Upper lobe of right lung (tissue), 1 donor: Measurements from ENCODE around the gene CASKIN2. TPM values are rescaled to one million over a fixed set of nuclear protein-coding genes. Genes with fewer than 3 reads are reported as not detected.

Source experiments
- ATAC-seq: fragments of 200-7000 bp; cut with Tn5 transposase; one replicate; pipeline ENCODE4 v1.9.1; 2020; ENCODE audit warnings: mild to moderate bottlenecking, moderate library complexity
- DNase-seq: peaks from one replicate; pipeline ENCODE4 v3.0.0-alpha.2; 2020
- H3K27ac ChIP-seq: fragments of 200-600 bp; one replicate; pipeline ENCODE4 v1.8.0; 2022
- H3K27me3 ChIP-seq: fragments of 200-600 bp; one replicate; pipeline ENCODE4 v1.8.0; 2022; ENCODE audit warnings: mild to moderate bottlenecking
- H3K36me3 ChIP-seq: fragments of 200-600 bp; one replicate; pipeline ENCODE4 v1.8.0; 2022
- H3K4me1 ChIP-seq: fragments of 200-600 bp; one replicate; pipeline ENCODE4 v1.8.0; 2022
- H3K4me3 ChIP-seq: fragments of 200-600 bp; one replicate; pipeline ENCODE4 v1.8.0; 2022; ENCODE audit warnings: mild to moderate bottlenecking
- H3K9me3 ChIP-seq: fragments of 200-600 bp; one replicate; pipeline ENCODE4 v1.8.0; 2022
- intact Hi-C: fragments of 100-400 bp; cut with DNase I; formaldehyde crosslinking; loops from one replicate; pipeline ENCODE4 v1.11.0; 2022
- total RNA-seq: library from RNA; stranded (reverse); fragmentation: NEBNext Ultra II Directional; extraction: Animal tissue kit (Norgen Biotek cat#: 25700); gene quantifications from one replicate; pipeline ENCODE4 v1.2.1, GENCODE V29; 2021
- TF ChIP-seq, protein P1 (sequence below): fragments of 200-600 bp; IDR thresholded peaks from one replicate; pipeline ENCODE4 v1.8.0; 2022; ENCODE audit warnings: antibody characterized with exemption
- donor health status: DM: no; HTN: yes; CAD: no; lungs with severe emphysema.

Gene CASKIN2
- total RNA-seq, 1 donor from 2014 or later = 101 TPM

DNA sequence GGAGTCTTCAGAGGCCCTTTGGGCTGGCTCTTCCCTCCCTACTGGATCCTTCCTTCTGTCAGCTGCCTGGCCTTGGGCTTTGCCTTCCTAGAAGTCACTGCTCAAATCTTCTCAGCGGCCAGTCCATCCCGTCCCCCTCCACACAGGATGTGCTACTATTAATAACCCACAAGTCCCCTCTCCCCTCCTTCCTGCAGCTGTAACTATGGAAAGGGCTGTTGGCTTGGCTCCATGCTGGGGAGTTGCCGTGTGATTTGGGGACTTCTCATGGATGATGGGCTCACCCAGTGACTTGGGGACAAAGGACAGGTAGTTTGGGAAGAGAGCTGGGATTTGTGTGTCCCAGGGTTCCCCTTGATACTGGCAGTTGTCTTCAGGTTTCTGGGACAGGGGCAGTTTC, 39.5 kb downstream of the CASKIN2 start:
- Histone ChIP-seq H3K27me3 (no peaks in the 10 kb centered on the region), H3K4me1 (peaks cover 23% of the 10 kb centered on the region), H3K4me3 (no peak overlapping the region), H3K36me3 (peaks cover 23% of the 10 kb centered on the region), H3K27ac (peak overlapping the region; percentile 55), H3K9me3 (no peaks in the 10 kb centered on the region)
- DNase-seq = no peak
- peak; percentile 27 for ATAC-seq
- intact Hi-C loops = no loop called here
- TF ChIP-seq, protein P1, sequence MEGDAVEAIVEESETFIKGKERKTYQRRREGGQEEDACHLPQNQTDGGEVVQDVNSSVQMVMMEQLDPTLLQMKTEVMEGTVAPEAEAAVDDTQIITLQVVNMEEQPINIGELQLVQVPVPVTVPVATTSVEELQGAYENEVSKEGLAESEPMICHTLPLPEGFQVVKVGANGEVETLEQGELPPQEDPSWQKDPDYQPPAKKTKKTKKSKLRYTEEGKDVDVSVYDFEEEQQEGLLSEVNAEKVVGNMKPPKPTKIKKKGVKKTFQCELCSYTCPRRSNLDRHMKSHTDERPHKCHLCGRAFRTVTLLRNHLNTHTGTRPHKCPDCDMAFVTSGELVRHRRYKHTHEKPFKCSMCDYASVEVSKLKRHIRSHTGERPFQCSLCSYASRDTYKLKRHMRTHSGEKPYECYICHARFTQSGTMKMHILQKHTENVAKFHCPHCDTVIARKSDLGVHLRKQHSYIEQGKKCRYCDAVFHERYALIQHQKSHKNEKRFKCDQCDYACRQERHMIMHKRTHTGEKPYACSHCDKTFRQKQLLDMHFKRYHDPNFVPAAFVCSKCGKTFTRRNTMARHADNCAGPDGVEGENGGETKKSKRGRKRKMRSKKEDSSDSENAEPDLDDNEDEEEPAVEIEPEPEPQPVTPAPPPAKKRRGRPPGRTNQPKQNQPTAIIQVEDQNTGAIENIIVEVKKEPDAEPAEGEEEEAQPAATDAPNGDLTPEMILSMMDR = no peak

DNA sequence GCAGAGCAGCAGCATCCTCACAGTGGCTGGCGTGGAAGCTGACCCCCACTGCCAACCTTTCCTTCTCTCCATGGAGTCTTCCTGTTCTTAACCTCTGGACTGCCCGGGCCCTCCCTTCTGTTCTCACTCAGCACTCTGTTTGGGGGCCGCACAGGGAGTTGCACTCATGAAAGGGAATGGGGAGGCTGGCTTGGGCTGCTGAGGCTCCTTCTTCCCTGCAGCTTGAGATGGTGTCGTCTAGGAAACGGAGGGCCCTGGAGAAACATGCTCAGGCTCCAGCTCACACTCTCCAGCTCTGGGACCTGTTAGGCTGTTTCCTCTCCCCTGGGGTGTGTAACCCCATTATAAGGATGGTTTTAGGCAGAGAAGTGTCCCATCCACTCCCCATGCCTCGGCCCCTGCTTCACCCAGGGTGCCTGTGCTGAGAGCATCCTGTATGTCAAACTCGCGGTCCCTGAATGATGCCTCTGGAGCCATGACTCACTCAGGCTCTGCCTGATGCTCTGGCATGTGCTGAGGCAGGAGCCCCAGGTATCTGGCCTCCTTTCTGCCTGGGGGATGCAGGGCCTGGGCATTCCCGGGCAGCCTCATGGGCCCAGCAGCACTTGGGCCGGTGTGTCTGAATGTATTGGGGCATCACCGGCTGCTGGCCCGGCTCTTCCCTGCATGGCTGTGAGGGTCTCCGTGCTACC, 40.0 kb downstream of the CASKIN2 start:
- TF ChIP-seq, protein P1 = no peak
- Histone ChIP-seq H3K27me3 (no peaks in the 10 kb centered on the region), H3K9me3 (no peaks in the 10 kb centered on the region), H3K4me1 (peaks cover 21% of the 10 kb centered on the region), H3K36me3 (peaks cover 23% of the 10 kb centered on the region), H3K4me3 (no peak overlapping the region), H3K27ac (peak overlapping the region; percentile 55)
- intact Hi-C loops = no loop called here
- DNase-seq (no peak), ATAC-seq (peak; percentile 5)

DNA sequence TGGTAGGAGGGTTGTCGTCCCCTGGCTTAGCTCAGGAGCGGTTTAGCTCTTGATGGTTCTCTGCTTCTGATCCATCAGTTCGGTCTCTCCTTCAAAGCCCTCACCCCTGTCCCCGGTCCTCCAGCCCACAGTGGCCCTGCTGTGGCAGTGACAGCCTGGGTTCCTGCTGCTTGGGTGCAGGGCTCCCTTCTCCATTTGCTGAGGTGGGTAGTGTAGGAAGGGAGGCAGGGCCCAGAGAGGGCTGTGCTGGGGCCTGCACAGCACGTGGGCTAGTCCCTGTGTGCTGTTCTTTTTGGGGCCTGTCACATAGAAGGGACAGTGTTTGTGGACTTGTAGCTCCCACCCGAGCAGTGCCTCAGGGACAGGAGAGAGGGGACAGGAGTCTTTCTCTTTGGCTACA, 40.6 kb downstream of the CASKIN2 start:
- Histone ChIP-seq H3K27ac (no peak overlapping the region), H3K9me3 (no peaks in the 10 kb centered on the region), H3K27me3 (no peaks in the 10 kb centered on the region), H3K36me3 (peaks cover 23% of the 10 kb centered on the region), H3K4me3 (no peak overlapping the region), H3K4me1 (peaks cover 21% of the 10 kb centered on the region)
- ATAC-seq = peak; percentile 5
- intact Hi-C loops = no loop called here
- TF ChIP-seq, protein P1 = no peak
- no peak for DNase-seq

DNA sequence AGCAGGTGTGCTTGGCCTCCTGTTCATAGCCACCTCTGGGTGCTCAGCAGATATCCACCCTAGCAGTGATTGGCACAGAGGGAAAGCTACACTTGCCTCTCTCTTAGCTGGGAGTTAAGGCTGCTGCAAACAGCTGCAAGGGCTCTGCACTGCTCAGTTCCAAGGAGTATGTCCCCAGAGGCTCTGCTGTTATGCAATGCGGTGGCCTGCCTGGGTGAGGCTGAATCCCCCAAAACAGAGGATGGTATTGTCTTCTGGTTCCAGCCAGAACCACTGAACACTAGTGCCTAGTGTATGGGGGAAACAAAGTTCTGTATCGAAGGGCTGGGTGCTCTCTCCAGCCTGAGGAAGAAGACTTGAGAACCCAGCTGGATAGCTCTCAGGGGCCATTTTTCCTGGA, 42.1 kb downstream of the CASKIN2 start:
- ATAC-seq (no peak), DNase-seq (no peak)
- Histone ChIP-seq H3K4me1 (peaks cover 25% of the 10 kb centered on the region), H3K27ac (no peak overlapping the region), H3K9me3 (no peaks in the 10 kb centered on the region), H3K36me3 (peaks cover 23% of the 10 kb centered on the region), H3K4me3 (no peak overlapping the region), H3K27me3 (no peaks in the 10 kb centered on the region)
- TF ChIP-seq, protein P1 = no peak
- intact Hi-C loops = no loop called here

DNA sequence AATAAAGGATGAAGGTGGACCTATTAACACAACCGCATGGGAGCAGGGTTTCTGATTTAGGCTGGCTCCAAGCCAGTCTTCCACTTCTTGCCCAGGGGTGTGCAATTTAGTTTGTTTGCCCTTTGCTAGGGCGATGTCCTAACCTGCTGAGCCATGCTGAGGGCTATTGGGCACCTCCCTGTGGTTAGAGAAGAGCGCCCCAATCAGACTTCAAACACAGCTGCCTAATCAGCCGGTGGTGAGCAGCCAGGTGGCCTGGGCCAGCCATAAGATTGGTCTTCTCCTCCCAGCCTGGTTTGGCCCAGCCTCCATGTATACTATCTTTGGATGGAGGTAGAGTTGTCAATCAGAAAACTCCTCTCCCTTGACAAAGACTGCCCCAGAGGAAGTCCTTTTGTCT, 43.2 kb downstream of the CASKIN2 start:
- intact Hi-C loops = no loop called here
- DNase-seq (no peak), ATAC-seq (peak; percentile 18)
- peaks cover 29% of the 10 kb centered on the region for H3K4me1 ChIP-seq
- no peak overlapping the region for H3K27ac ChIP-seq
- H3K36me3 ChIP-seq = peaks cover 23% of the 10 kb centered on the region
- TF ChIP-seq, protein P1 = no peak
- no peaks in the 10 kb centered on the region for H3K9me3 ChIP-seq
- no peaks in the 10 kb centered on the region for H3K27me3 ChIP-seq
- H3K4me3 ChIP-seq = no peak overlapping the region
